Measurements from ENCODE around the gene ETS1.

The ETS1 gene

GRCh38 chr11:128419012-128419767 lies 168.2 kb downstream of the ETS1 start:
- Histone ChIP-seq H3K27me3 (ENCODE audit: insufficient read depth, poor library complexity, severe bottlenecking) (no peaks in the 10 kb centered on the region), H3K4me3 (replicated peaks; ENCODE audit: insufficient read depth, low read length) (no peak overlapping the region), H3K27ac (replicated peaks) (no peak overlapping the region)
- TF ChIP-seq GABPA (IDR thresholded peaks at IDR 0.05; ENCODE audit: low read depth) (no peak), REST (IDR thresholded peaks at IDR 0.05; ENCODE audit: insufficient replicate concordance, low read depth) (no peak), SPI1 (IDR thresholded peaks at IDR 0.05; ENCODE audit: borderline replicate concordance, low read depth) (no peak), POLR2AphosphoS5 (IDR thresholded peaks at IDR 0.05; ENCODE audit: low read depth) (no peak), CTCF (IDR thresholded peaks at IDR 0.05; ENCODE audit: insufficient read depth, low read length) (no peak)
- DNase-seq (ENCODE audit: low read depth in 1 of 2, low spot score in 1 of 2), result no peak

- TF ChIP-seq SPI1 (IDR thresholded peaks at IDR 0.05; ENCODE audit: borderline replicate concordance, low read depth) (no peak), POLR2AphosphoS5 (IDR thresholded peaks at IDR 0.05; ENCODE audit: low read depth) (no peak), CTCF (IDR thresholded peaks at IDR 0.05; ENCODE audit: insufficient read depth, low read length) (no peak), REST (IDR thresholded peaks at IDR 0.05; ENCODE audit: insufficient replicate concordance, low read depth) (no peak), GABPA (IDR thresholded peaks at IDR 0.05; ENCODE audit: low read depth) (no peak)
- H3K27me3 ChIP-seq (ENCODE audit: insufficient read depth, poor library complexity, severe bottlenecking), result no peaks in the 10 kb centered on the region
- no peak overlapping the region for H3K27ac ChIP-seq (replicated peaks)
- no peak overlapping the region for H3K4me3 ChIP-seq (replicated peaks; ENCODE audit: insufficient read depth, low read length)
- no peak for DNase-seq (ENCODE audit: low read depth in 1 of 2, low spot score in 1 of 2)
Measured at GRCh38 chr11:128417607-128418324, 169.6 kb downstream of the ETS1 start.

GRCh38 chr11:128416976-128417375 lies 170.4 kb downstream of the ETS1 start:
- Histone ChIP-seq H3K27me3 (ENCODE audit: insufficient read depth, poor library complexity, severe bottlenecking) (no peaks in the 10 kb centered on the region), H3K27ac (replicated peaks) (no peak overlapping the region), H3K4me3 (replicated peaks; ENCODE audit: insufficient read depth, low read length) (no peak overlapping the region)
- no peak for DNase-seq (ENCODE audit: low read depth in 1 of 2, low spot score in 1 of 2)
- TF ChIP-seq POLR2AphosphoS5 (IDR thresholded peaks at IDR 0.05; ENCODE audit: low read depth), result no peak
- TF ChIP-seq SPI1 (IDR thresholded peaks at IDR 0.05; ENCODE audit: borderline replicate concordance, low read depth), result no peak
- no peak for TF ChIP-seq GABPA (IDR thresholded peaks at IDR 0.05; ENCODE audit: low read depth)
- TF ChIP-seq REST (IDR thresholded peaks at IDR 0.05; ENCODE audit: insufficient replicate concordance, low read depth), result no peak

Measured in HL-60 (cell line).